ENCODE results near the gene SLC33A1. TPM values are rescaled to one million over a fixed set of nuclear protein-coding genes. Genes with fewer than 3 reads are reported as not detected.
"Not testable (repeated sequence)": the region's sequence is repeated elsewhere in the genome, so short reads cannot be mapped to it uniquely, and the experiment has no call there.

The SLC33A1 gene
- polyA plus RNA-seq, 3 donors, result 9.7 to 19.1 (median 15.0) TPM

GRCh38 chr3:155815030-155815545 is 39.1 kb downstream of the SLC33A1 start:
- no peaks in the 10 kb centered on the region for H4K20me1 ChIP-seq (ENCODE audit: insufficient read depth, low read length)
- H3K27ac ChIP-seq (ENCODE audit: low read depth in 1 of 2, low read length in 2 of 2), result no peak overlapping the region
- H3K9ac ChIP-seq (ENCODE audit: insufficient read depth, low read length, poor library complexity, severe bottlenecking), result no peak overlapping the region
- no peak overlapping the region for H2AFZ ChIP-seq (ENCODE audit: insufficient read depth, low read depth, low read length, poor library complexity, severe bottlenecking)
- H3K4me2 ChIP-seq (replicated peaks; ENCODE audit: extremely low read depth, low read length, poor library complexity, severe bottlenecking), result no peak overlapping the region
- intact Hi-C loops (cut with micrococcal nuclease), result no loop called here
- H3K9me3 Mint-ChIP-seq, result peaks cover 0 to 3% (median 1%) of the 10 kb centered on the region in 7 donors
- H3K4me3 ChIP-seq (replicated peaks in 1 of 3; ENCODE audit: low read depth in 2 of 3, low read length in 3 of 3), result no peak overlapping the region
- no peaks in the 10 kb centered on the region for H3K4me1 Mint-ChIP-seq
- no peaks in the 10 kb centered on the region for H3K36me3 ChIP-seq (replicated peaks in 1 of 2; ENCODE audit: control insufficient read depth in 1 of 2, insufficient read depth in 2 of 2, low read length in 2 of 2)
- peaks cover 1 to 3% of the 10 kb centered on the region in 2 donors for H3K36me3 Mint-ChIP-seq
- H3K4me3 Mint-ChIP-seq, result no peak overlapping the region
- no peaks in the 10 kb centered on the region for H3K9me3 ChIP-seq (replicated peaks in 1 of 2; ENCODE audit: control insufficient read depth in 1 of 2, insufficient read depth in 1 of 2, low read length in 2 of 2)
- no peaks in the 10 kb centered on the region for H3K79me2 ChIP-seq (ENCODE audit: insufficient read depth, low read length)
- DNase-seq, result no peak
- TF ChIP-seq, protein P1, sequence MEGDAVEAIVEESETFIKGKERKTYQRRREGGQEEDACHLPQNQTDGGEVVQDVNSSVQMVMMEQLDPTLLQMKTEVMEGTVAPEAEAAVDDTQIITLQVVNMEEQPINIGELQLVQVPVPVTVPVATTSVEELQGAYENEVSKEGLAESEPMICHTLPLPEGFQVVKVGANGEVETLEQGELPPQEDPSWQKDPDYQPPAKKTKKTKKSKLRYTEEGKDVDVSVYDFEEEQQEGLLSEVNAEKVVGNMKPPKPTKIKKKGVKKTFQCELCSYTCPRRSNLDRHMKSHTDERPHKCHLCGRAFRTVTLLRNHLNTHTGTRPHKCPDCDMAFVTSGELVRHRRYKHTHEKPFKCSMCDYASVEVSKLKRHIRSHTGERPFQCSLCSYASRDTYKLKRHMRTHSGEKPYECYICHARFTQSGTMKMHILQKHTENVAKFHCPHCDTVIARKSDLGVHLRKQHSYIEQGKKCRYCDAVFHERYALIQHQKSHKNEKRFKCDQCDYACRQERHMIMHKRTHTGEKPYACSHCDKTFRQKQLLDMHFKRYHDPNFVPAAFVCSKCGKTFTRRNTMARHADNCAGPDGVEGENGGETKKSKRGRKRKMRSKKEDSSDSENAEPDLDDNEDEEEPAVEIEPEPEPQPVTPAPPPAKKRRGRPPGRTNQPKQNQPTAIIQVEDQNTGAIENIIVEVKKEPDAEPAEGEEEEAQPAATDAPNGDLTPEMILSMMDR (IDR thresholded peaks at IDR 0.05), result no peak
- no peak overlapping the region for H3K27ac Mint-ChIP-seq
- H3K27me3 Mint-ChIP-seq (ENCODE audit: low read depth in 3 of 3), result peaks cover 0 to 2% (median 2%) of the 10 kb centered on the region in 3 donors
- no peaks in the 10 kb centered on the region for H3K4me1 ChIP-seq (ENCODE audit: control insufficient read depth in 1 of 2, insufficient read depth in 2 of 2, low read length in 2 of 2)
- H3K27me3 ChIP-seq (ENCODE audit: control insufficient read depth in 2 of 2, insufficient read depth in 2 of 2, low read length in 2 of 2), result no peaks in the 10 kb centered on the region

GRCh38 chr3:155813224-155813623 is 41.0 kb downstream of the SLC33A1 start:
- H3K79me2 ChIP-seq (ENCODE audit: insufficient read depth, low read length); H3K27ac ChIP-seq (ENCODE audit: low read depth in 1 of 2, low read length in 2 of 2); H3K9me3 Mint-ChIP-seq; H3K4me3 Mint-ChIP-seq; H3K4me3 ChIP-seq (replicated peaks in 1 of 3; ENCODE audit: low read depth in 2 of 3, low read length in 3 of 3); H2AFZ ChIP-seq (ENCODE audit: insufficient read depth, low read depth, low read length, poor library complexity, severe bottlenecking); H3K36me3 Mint-ChIP-seq; H3K36me3 ChIP-seq (replicated peaks in 1 of 2; ENCODE audit: control insufficient read depth in 1 of 2, insufficient read depth in 2 of 2, low read length in 2 of 2); H3K9me3 ChIP-seq (replicated peaks in 1 of 2; ENCODE audit: control insufficient read depth in 1 of 2, insufficient read depth in 1 of 2, low read length in 2 of 2); H3K27me3 ChIP-seq (ENCODE audit: control insufficient read depth in 2 of 2, insufficient read depth in 2 of 2, low read length in 2 of 2); H3K27ac Mint-ChIP-seq; H3K9ac ChIP-seq (ENCODE audit: insufficient read depth, low read length, poor library complexity, severe bottlenecking); DNase-seq; H3K4me1 ChIP-seq (ENCODE audit: control insufficient read depth in 1 of 2, insufficient read depth in 2 of 2, low read length in 2 of 2); H4K20me1 ChIP-seq (ENCODE audit: insufficient read depth, low read length); H3K4me2 ChIP-seq (replicated peaks; ENCODE audit: extremely low read depth, low read length, poor library complexity, severe bottlenecking); H3K4me1 Mint-ChIP-seq; H3K27me3 Mint-ChIP-seq (ENCODE audit: low read depth in 3 of 3); intact Hi-C loops (cut with micrococcal nuclease): not testable (repeated sequence)
